ENCODE data around the gene USP26.
"Not testable (repeated sequence)": the region's sequence is repeated elsewhere in the genome, so short reads cannot be mapped to it uniquely, and the experiment has no call there.

USP26 gene

GRCh38 chrX:133072566-133072965, 24.3 kb downstream of the USP26 start:
- Histone ChIP-seq H3K27ac (ENCODE audit: low read length) (no peak overlapping the region), H3K4me1 (ENCODE audit: control insufficient read depth, insufficient read depth, low read length) (no peaks in the 10 kb centered on the region), H3K27me3 (ENCODE audit: control insufficient read depth in 1 of 2, insufficient read depth in 2 of 2, low read length in 2 of 2) (no peaks in the 10 kb centered on the region), H3K9me3 (ENCODE audit: control insufficient read depth in 2 of 2, low read length in 2 of 2) (no peaks in the 10 kb centered on the region), H3K4me3 (ENCODE audit: low read length in 2 of 2) (no peak overlapping the region), H3K36me3 (ENCODE audit: control insufficient read depth in 2 of 2, insufficient read depth in 2 of 2, low read length in 2 of 2) (no peaks in the 10 kb centered on the region), H3K9ac (ENCODE audit: low read length in 2 of 2) (no peak overlapping the region)

- Histone ChIP-seq H3K9me3 (ENCODE audit: control insufficient read depth in 2 of 2, low read length in 2 of 2) (no peaks in the 10 kb centered on the region), H3K27ac (ENCODE audit: low read length) (no peak overlapping the region), H3K9ac (ENCODE audit: low read length in 2 of 2) (no peak overlapping the region), H3K4me1 (ENCODE audit: control insufficient read depth, insufficient read depth, low read length) (no peaks in the 10 kb centered on the region), H3K4me3 (ENCODE audit: low read length in 2 of 2) (no peak overlapping the region), H3K36me3 (ENCODE audit: control insufficient read depth in 2 of 2, insufficient read depth in 2 of 2, low read length in 2 of 2) (no peaks in the 10 kb centered on the region), H3K27me3 (ENCODE audit: control insufficient read depth in 1 of 2, insufficient read depth in 2 of 2, low read length in 2 of 2) (no peaks in the 10 kb centered on the region)
These were observed 28.4 kb downstream of the USP26 start for GRCh38 chrX:133068461-133068860.

GRCh38 chrX:133056341-133056740, 40.6 kb downstream of the USP26 start:
- H3K9me3 ChIP-seq (ENCODE audit: control insufficient read depth in 2 of 2, low read length in 2 of 2): no peaks in the 10 kb centered on the region
- no peak overlapping the region for H3K9ac ChIP-seq (ENCODE audit: low read length in 2 of 2)
- no peak overlapping the region for H3K4me3 ChIP-seq (ENCODE audit: low read length in 2 of 2)
- H3K27ac ChIP-seq (ENCODE audit: low read length): no peak overlapping the region
- H3K36me3 ChIP-seq (ENCODE audit: control insufficient read depth in 2 of 2, insufficient read depth in 2 of 2, low read length in 2 of 2): no peaks in the 10 kb centered on the region
- H3K27me3 ChIP-seq (ENCODE audit: control insufficient read depth in 1 of 2, insufficient read depth in 2 of 2, low read length in 2 of 2): no peaks in the 10 kb centered on the region
- no peaks in the 10 kb centered on the region for H3K4me1 ChIP-seq (ENCODE audit: control insufficient read depth, insufficient read depth, low read length)

DNA sequence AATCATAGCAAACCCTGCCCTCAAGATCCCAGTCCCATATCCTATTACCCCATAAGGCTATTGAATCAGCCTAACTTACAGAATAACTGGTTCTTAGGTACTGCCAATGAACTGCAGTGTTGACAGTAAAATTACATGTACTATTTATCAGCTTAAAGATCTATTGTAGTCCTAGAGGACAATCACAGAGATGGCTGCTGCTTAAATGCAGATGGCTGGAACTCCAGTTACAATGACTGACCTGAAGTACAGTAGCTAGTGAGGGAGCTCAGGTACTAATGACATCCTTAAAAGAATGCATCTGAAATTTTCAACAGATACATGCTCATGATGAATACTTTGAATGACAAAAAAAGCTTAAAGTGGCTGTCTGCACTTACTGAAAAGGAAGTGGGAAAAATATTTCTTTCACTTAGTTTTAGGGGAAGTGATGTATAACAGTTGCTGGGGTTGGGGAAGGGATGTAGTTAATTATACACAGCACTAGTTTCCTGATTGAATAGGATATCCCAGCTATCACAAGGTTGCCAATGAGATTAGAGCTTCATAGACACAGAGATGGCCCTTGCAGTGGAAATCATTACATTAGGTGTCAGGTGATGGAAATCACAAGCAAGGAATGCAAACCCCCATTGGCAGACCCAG, 42.0 kb downstream of the USP26 start:
- Histone ChIP-seq H3K27me3 (ENCODE audit: control insufficient read depth in 1 of 2, insufficient read depth in 2 of 2, low read length in 2 of 2) (no peaks in the 10 kb centered on the region), H3K9me3 (ENCODE audit: control insufficient read depth in 2 of 2, low read length in 2 of 2) (no peaks in the 10 kb centered on the region), H3K36me3 (ENCODE audit: control insufficient read depth in 2 of 2, insufficient read depth in 2 of 2, low read length in 2 of 2) (no peaks in the 10 kb centered on the region), H3K4me1 (ENCODE audit: control insufficient read depth, insufficient read depth, low read length) (no peaks in the 10 kb centered on the region), H3K27ac (ENCODE audit: low read length) (no peak overlapping the region), H3K9ac (ENCODE audit: low read length in 2 of 2) (no peak overlapping the region), H3K4me3 (ENCODE audit: low read length in 2 of 2) (no peak overlapping the region)

- Histone ChIP-seq H3K9ac (ENCODE audit: low read length in 2 of 2) (no peak overlapping the region), H3K4me3 (ENCODE audit: low read length in 2 of 2) (no peak overlapping the region), H3K27ac (ENCODE audit: low read length) (no peak overlapping the region), H3K27me3 (ENCODE audit: control insufficient read depth in 1 of 2, insufficient read depth in 2 of 2, low read length in 2 of 2) (no peaks in the 10 kb centered on the region), H3K36me3 (ENCODE audit: control insufficient read depth in 2 of 2, insufficient read depth in 2 of 2, low read length in 2 of 2) (no peaks in the 10 kb centered on the region), H3K9me3 (ENCODE audit: control insufficient read depth in 2 of 2, low read length in 2 of 2) (no peaks in the 10 kb centered on the region), H3K4me1 (ENCODE audit: control insufficient read depth, insufficient read depth, low read length) (no peaks in the 10 kb centered on the region)
These were observed 42.9 kb downstream of the USP26 start for GRCh38 chrX:133053861-133054598.

GRCh38 chrX:133048751-133049150, 48.2 kb downstream of the USP26 start:
- H3K27me3 ChIP-seq (ENCODE audit: control insufficient read depth in 1 of 2, insufficient read depth in 2 of 2, low read length in 2 of 2): peaks cover 0 to 3% of the 10 kb centered on the region in 2 donors
- no peaks in the 10 kb centered on the region for H3K4me1 ChIP-seq (ENCODE audit: control insufficient read depth, insufficient read depth, low read length)
- H3K9ac ChIP-seq (ENCODE audit: low read length in 2 of 2): no peak overlapping the region
- H3K36me3 ChIP-seq (ENCODE audit: control insufficient read depth in 2 of 2, insufficient read depth in 2 of 2, low read length in 2 of 2): no peaks in the 10 kb centered on the region
- no peak overlapping the region for H3K27ac ChIP-seq (ENCODE audit: low read length)
- H3K9me3 ChIP-seq (ENCODE audit: control insufficient read depth in 2 of 2, low read length in 2 of 2): no peaks in the 10 kb centered on the region
- no peak overlapping the region for H3K4me3 ChIP-seq (ENCODE audit: low read length in 2 of 2)

DNA sequence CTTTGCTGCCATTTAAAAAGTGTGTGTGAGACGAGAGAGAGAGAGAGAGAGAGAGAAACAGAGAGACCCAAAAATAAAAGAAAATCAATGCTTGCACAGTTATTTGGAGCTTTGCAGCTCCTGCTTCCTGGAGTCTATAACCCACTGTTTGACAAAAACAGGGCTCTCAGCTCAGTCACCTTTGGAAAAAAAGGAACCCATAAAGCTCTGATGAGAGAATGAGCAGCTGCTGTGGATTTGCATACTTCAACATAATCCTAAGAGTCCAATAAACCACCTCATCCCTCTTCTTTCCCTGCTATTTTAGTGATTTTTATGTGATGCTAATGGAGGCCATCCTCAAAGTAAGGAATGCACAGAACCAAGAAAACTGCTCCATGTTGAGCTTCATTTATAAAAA, 50.3 kb downstream of the USP26 start:
- Histone ChIP-seq H3K4me1 (ENCODE audit: control insufficient read depth, insufficient read depth, low read length) (no peaks in the 10 kb centered on the region), H3K36me3 (ENCODE audit: control insufficient read depth in 2 of 2, insufficient read depth in 2 of 2, low read length in 2 of 2) (no peaks in the 10 kb centered on the region), H3K9me3 (ENCODE audit: control insufficient read depth in 2 of 2, low read length in 2 of 2) (no peaks in the 10 kb centered on the region), H3K4me3 (ENCODE audit: low read length in 2 of 2) (no peak overlapping the region), H3K27me3 (ENCODE audit: control insufficient read depth in 1 of 2, insufficient read depth in 2 of 2, low read length in 2 of 2) (peaks cover 0 to 3% of the 10 kb centered on the region in 2 donors), H3K27ac (ENCODE audit: low read length) (no peak overlapping the region), H3K9ac (ENCODE audit: low read length in 2 of 2) (no peak overlapping the region)

GRCh38 chrX:133045986-133046385, 50.9 kb downstream of the USP26 start:
- H3K27me3 ChIP-seq (ENCODE audit: control insufficient read depth in 1 of 2, insufficient read depth in 2 of 2, low read length in 2 of 2): peaks cover 0 to 3% of the 10 kb centered on the region in 2 donors

DNA sequence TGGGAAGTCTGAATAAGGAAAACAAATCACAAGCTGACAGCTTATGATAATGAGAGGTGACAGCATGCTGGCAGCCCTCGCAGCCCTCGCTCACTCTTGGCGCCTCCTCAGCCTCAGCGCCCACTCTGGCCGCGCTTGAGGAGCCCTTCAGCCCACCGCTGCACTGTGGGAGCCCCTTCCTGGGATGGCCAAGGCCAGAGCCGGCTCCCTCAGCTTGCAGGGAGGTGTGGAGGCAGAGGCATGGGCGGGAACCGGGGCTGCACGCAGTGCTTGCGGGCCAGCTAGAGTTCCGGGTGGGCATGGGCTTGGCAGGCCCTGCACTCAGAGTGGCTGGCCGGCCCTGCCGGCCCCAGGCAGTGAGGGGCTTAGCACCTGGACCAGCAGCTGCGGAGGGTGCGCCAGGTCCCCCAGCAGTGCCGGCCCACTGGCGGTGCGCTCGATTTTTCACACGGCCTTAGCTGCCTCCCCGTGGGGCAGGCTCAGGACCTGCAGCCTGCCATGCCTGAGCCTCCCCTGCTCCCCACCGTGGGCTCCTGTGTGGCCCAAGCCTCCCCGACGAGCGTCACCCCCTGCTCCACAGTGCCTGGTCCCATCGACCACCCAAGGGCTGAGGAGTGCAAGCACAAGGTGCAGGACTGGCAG, 52.6 kb downstream of the USP26 start:
- H3K9ac ChIP-seq (ENCODE audit: low read length in 2 of 2); H3K27me3 ChIP-seq (ENCODE audit: control insufficient read depth in 1 of 2, insufficient read depth in 2 of 2, low read length in 2 of 2); H3K4me3 ChIP-seq (ENCODE audit: low read length in 2 of 2); H3K4me1 ChIP-seq (ENCODE audit: control insufficient read depth, insufficient read depth, low read length); H3K27ac ChIP-seq (ENCODE audit: low read length); H3K9me3 ChIP-seq (ENCODE audit: control insufficient read depth in 2 of 2, low read length in 2 of 2); H3K36me3 ChIP-seq (ENCODE audit: control insufficient read depth in 2 of 2, insufficient read depth in 2 of 2, low read length in 2 of 2): not testable (repeated sequence)

More at GRCh38 chrX:133045986-133046385, 50.9 kb downstream of the USP26 start:
- Histone ChIP-seq H3K9ac (ENCODE audit: low read length in 2 of 2) (no peak overlapping the region), H3K9me3 (ENCODE audit: control insufficient read depth in 2 of 2, low read length in 2 of 2) (no peaks in the 10 kb centered on the region), H3K4me3 (ENCODE audit: low read length in 2 of 2) (no peak overlapping the region), H3K4me1 (ENCODE audit: control insufficient read depth, insufficient read depth, low read length) (no peaks in the 10 kb centered on the region), H3K27ac (ENCODE audit: low read length) (no peak overlapping the region), H3K36me3 (ENCODE audit: control insufficient read depth in 2 of 2, insufficient read depth in 2 of 2, low read length in 2 of 2) (no peaks in the 10 kb centered on the region)

DNA sequence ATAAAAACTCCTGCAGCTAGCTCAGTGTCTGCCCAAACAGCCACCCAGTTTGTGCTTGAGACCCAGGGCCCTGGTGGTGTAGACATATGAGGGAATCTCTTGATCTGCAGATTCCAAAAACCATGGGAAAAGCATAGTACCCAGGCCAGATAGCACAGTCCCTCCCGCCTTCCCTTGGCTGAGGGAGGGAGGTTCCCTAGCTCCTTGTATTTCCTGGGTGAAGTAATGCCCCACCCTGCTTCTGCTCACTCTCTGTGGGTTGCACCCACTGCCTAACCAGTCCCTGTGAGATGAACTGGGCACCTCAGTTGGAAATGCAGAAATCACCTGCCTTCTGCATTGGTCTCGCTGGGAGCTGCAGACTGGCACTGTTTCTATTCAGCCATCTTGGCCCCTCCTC, 54.6 kb downstream of the USP26 start:
- Histone ChIP-seq H3K27me3 (ENCODE audit: control insufficient read depth in 1 of 2, insufficient read depth in 2 of 2, low read length in 2 of 2) (no peaks in the 10 kb centered on the region), H3K9ac (ENCODE audit: low read length in 2 of 2) (no peak overlapping the region), H3K4me1 (ENCODE audit: control insufficient read depth, insufficient read depth, low read length) (no peaks in the 10 kb centered on the region), H3K27ac (ENCODE audit: low read length) (no peak overlapping the region), H3K4me3 (ENCODE audit: low read length in 2 of 2) (no peak overlapping the region), H3K9me3 (ENCODE audit: control insufficient read depth in 2 of 2, low read length in 2 of 2) (peaks cover 0 to 7% of the 10 kb centered on the region in 2 donors), H3K36me3 (ENCODE audit: control insufficient read depth in 2 of 2, insufficient read depth in 2 of 2, low read length in 2 of 2) (no peaks in the 10 kb centered on the region)

- peaks cover 0 to 5% of the 10 kb centered on the region in 2 donors for H3K9me3 ChIP-seq (ENCODE audit: control insufficient read depth in 2 of 2, low read length in 2 of 2)
- no peak overlapping the region for H3K27ac ChIP-seq (ENCODE audit: low read length)
- H3K36me3 ChIP-seq (ENCODE audit: control insufficient read depth in 2 of 2, insufficient read depth in 2 of 2, low read length in 2 of 2): no peaks in the 10 kb centered on the region
- H3K4me1 ChIP-seq (ENCODE audit: control insufficient read depth, insufficient read depth, low read length): no peaks in the 10 kb centered on the region
- no peak overlapping the region for H3K9ac ChIP-seq (ENCODE audit: low read length in 2 of 2)
- H3K4me3 ChIP-seq (ENCODE audit: low read length in 2 of 2): no peak overlapping the region
- no peaks in the 10 kb centered on the region for H3K27me3 ChIP-seq (ENCODE audit: control insufficient read depth in 1 of 2, insufficient read depth in 2 of 2, low read length in 2 of 2)
These were observed 63.9 kb downstream of the USP26 start for GRCh38 chrX:133033010-133033409.
